HepG2 (cell line): ENCODE data around the gene MYBPC2. TPM values are rescaled to one million over a fixed set of nuclear protein-coding genes. Genes with fewer than 3 reads are reported as not detected.
A peak's percentile ranks its signal among the peaks of the same experiment; 100 is the strongest.

Experiments
- JARID2 ChIP-seq: sonication (generic); formaldehyde crosslinking; IDR thresholded peaks from 2 replicates; pipeline ENCODE4 v1.8.1; 2023; ENCODE audit warnings: missing genetic modification reagents, inconsistent platforms; ENCODE audit not compliant: insufficient replicate concordance
- MEIS1 ChIP-seq: sonication (generic); formaldehyde crosslinking; IDR thresholded peaks from 2 replicates; pipeline ENCODE4 v1.9.0; 2021; ENCODE audit warnings: mild to moderate bottlenecking, missing genetic modification reagents, moderate library complexity, borderline replicate concordance
- RARA ChIP-seq: IDR thresholded peaks from 2 replicates; pipeline ENCODE4 v1.6.1; 2016; ENCODE audit warnings: missing genetic modification reagents, missing compliant biosample characterization
- ZFP62 ChIP-seq: sonication (generic); formaldehyde crosslinking; IDR thresholded peaks from 2 replicates; pipeline ENCODE4 v1.4.0; 2020; ENCODE audit warnings: missing genetic modification reagents
- ZNF564 ChIP-seq: sonication (generic); formaldehyde crosslinking; IDR thresholded peaks from 2 replicates; pipeline ENCODE4 v1.8.1; 2023; ENCODE audit warnings: mild to moderate bottlenecking, missing genetic modification reagents
- ZNF674 ChIP-seq: sonication (generic); formaldehyde crosslinking; IDR thresholded peaks from 2 replicates; pipeline ENCODE4 v1.5.0; 2020; ENCODE audit warnings: low read depth, mild to moderate bottlenecking, missing genetic modification reagents
- polyA plus RNA-seq, 8 experiments: library from polyadenylated mRNA; depleted of rRNA in 3 of 8; stranded (reverse) in 7 of 8; unstranded in 1 of 8; fragments of >200 nt; fragmentation: Illumina TruSeq in 4 of 8; extraction: Trizol in 4 of 8; gene quantifications; 2 replicates each; pipeline versions ENCODE4 v1.2.1 to v1.2.3, GENCODE V29; 2011 to 2016; ENCODE audit warnings: low read depth in 4 of 8, missing spikeins in 1 of 8, mixed read lengths in 1 of 8; ENCODE audit not compliant: insufficient read depth in 1 of 8
- total RNA-seq, 5 experiments: library from RNA; depleted of rRNA; stranded (reverse); fragments of >200 nt; fragmentation: Illumina TruSeq; extraction: Trizol; gene quantifications; 2 replicates each; pipeline ENCODE4 v1.2.3, GENCODE V29; 2016; ENCODE audit warnings: low read depth in 1 of 5
- TF ChIP-seq, protein P1 (sequence below): fragments of 450-650 bp; IDR thresholded peaks from 2 replicates; pipeline ENCODE4 v1.6.1; 2016
- TF ChIP-seq, protein P2 (sequence below): IDR thresholded peaks from 2 replicates; pipeline ENCODE4 v1.4.0; 2020; ENCODE audit warnings: mild to moderate bottlenecking, missing genetic modification reagents
- TF ChIP-seq, protein P3 (sequence below): fragments of 450-650 bp; IDR thresholded peaks from 2 replicates; pipeline ENCODE4 v1.6.1; 2017; ENCODE audit warnings: mild to moderate bottlenecking
- TF ChIP-seq, protein P4 (sequence below): sonication (generic); formaldehyde crosslinking; IDR thresholded peaks from 2 replicates; pipeline ENCODE4 v1.4.0; 2020; ENCODE audit warnings: missing genetic modification reagents
- TF ChIP-seq, protein P5 (sequence below): sonication (generic); formaldehyde crosslinking; IDR thresholded peaks from 2 replicates; pipeline ENCODE4 v1.5.0; 2020; ENCODE audit warnings: mild to moderate bottlenecking, missing genetic modification reagents, borderline replicate concordance

The MYBPC2 gene
- total and polyA plus RNA-seq, 2 of the 13 experiments (the other 11 are each of a cell fraction or from before 2014, with no cell fraction given): not detected

DNA sequence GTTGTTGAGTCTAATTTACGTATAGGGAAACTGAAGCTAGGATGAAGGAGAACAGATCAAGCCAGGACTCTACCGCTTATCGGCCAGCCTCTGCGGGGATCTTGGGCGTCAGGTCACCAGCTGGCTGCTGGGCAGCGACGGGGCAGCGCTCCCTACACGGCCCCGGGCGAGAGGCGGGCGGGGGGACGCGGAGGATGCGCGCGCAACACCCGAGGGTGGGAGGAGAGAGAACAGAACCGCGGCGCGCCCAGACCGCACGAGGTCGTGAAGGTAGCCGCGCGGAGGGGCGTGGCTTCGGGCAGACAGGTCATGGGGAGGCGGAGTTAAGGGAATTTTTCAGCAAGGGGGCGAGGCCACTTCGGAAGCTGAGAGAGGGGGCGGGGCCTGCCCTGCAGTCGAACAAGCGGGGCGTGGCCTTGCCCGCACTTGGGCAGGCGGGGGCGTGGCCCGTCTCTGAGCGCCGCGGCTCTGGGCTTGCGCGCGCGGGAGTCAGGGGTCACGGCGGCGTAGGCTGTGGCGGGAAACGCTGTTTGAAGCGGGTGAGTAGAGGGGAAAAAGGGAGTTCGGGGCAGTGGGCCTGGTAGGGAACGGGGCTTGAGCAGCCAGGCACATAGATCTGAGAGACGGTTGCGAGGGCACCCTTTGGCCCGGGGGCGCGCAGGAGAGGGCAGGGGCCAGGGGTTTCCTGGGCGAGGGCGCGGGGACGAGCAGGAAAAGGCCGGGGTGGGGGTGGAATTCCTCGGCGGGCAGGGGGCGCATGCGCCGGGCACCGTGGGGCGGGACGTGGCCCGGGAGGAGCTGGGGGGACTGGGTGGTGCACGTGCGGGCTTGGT lies 48.6 kb upstream of the MYBPC2 start, which contains the start of gene POLD1 (continued):
- TF ChIP-seq, protein P1, sequence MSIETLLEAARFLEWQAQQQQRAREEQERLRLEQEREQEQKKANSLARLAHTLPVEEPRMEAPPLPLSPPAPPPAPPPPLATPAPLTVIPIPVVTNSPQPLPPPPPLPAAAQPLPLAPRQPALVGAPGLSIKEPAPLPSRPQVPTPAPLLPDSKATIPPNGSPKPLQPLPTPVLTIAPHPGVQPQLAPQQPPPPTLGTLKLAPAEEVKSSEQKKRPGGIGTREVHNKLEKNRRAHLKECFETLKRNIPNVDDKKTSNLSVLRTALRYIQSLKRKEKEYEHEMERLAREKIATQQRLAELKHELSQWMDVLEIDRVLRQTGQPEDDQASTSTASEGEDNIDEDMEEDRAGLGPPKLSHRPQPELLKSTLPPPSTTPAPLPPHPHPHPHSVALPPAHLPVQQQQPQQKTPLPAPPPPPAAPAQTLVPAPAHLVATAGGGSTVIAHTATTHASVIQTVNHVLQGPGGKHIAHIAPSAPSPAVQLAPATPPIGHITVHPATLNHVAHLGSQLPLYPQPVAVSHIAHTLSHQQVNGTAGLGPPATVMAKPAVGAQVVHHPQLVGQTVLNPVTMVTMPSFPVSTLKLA: peak; percentile 62
- TF ChIP-seq ZFP62 (CRISPR knock-in tag) (no peak), JARID2 (CRISPR knock-in tag) (no peak), ZNF564 (CRISPR knock-in tag) (no peak; the same call in 1 of the 2 replicates), ZNF674 (CRISPR knock-in tag) (no peak), MEIS1 (CRISPR knock-in tag) (peak; percentile 60; the same call in 1 of the 2 replicates), RARA (CRISPR knock-in tag) (peak; percentile 16; the same call in 1 of the 2 replicates)
- TF ChIP-seq, protein P2, sequence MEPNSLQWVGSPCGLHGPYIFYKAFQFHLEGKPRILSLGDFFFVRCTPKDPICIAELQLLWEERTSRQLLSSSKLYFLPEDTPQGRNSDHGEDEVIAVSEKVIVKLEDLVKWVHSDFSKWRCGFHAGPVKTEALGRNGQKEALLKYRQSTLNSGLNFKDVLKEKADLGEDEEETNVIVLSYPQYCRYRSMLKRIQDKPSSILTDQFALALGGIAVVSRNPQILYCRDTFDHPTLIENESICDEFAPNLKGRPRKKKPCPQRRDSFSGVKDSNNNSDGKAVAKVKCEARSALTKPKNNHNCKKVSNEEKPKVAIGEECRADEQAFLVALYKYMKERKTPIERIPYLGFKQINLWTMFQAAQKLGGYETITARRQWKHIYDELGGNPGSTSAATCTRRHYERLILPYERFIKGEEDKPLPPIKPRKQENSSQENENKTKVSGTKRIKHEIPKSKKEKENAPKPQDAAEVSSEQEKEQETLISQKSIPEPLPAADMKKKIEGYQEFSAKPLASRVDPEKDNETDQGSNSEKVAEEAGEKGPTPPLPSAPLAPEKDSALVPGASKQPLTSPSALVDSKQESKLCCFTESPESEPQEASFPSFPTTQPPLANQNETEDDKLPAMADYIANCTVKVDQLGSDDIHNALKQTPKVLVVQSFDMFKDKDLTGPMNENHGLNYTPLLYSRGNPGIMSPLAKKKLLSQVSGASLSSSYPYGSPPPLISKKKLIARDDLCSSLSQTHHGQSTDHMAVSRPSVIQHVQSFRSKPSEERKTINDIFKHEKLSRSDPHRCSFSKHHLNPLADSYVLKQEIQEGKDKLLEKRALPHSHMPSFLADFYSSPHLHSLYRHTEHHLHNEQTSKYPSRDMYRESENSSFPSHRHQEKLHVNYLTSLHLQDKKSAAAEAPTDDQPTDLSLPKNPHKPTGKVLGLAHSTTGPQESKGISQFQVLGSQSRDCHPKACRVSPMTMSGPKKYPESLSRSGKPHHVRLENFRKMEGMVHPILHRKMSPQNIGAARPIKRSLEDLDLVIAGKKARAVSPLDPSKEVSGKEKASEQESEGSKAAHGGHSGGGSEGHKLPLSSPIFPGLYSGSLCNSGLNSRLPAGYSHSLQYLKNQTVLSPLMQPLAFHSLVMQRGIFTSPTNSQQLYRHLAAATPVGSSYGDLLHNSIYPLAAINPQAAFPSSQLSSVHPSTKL (CRISPR knock-in tag): no peak; the same call in 1 of the 2 replicates
- TF ChIP-seq, protein P3, sequence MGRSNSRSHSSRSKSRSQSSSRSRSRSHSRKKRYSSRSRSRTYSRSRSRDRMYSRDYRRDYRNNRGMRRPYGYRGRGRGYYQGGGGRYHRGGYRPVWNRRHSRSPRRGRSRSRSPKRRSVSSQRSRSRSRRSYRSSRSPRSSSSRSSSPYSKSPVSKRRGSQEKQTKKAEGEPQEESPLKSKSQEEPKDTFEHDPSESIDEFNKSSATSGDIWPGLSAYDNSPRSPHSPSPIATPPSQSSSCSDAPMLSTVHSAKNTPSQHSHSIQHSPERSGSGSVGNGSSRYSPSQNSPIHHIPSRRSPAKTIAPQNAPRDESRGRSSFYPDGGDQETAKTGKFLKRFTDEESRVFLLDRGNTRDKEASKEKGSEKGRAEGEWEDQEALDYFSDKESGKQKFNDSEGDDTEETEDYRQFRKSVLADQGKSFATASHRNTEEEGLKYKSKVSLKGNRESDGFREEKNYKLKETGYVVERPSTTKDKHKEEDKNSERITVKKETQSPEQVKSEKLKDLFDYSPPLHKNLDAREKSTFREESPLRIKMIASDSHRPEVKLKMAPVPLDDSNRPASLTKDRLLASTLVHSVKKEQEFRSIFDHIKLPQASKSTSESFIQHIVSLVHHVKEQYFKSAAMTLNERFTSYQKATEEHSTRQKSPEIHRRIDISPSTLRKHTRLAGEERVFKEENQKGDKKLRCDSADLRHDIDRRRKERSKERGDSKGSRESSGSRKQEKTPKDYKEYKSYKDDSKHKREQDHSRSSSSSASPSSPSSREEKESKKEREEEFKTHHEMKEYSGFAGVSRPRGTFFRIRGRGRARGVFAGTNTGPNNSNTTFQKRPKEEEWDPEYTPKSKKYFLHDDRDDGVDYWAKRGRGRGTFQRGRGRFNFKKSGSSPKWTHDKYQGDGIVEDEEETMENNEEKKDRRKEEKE: no peak
- TF ChIP-seq, protein P4, sequence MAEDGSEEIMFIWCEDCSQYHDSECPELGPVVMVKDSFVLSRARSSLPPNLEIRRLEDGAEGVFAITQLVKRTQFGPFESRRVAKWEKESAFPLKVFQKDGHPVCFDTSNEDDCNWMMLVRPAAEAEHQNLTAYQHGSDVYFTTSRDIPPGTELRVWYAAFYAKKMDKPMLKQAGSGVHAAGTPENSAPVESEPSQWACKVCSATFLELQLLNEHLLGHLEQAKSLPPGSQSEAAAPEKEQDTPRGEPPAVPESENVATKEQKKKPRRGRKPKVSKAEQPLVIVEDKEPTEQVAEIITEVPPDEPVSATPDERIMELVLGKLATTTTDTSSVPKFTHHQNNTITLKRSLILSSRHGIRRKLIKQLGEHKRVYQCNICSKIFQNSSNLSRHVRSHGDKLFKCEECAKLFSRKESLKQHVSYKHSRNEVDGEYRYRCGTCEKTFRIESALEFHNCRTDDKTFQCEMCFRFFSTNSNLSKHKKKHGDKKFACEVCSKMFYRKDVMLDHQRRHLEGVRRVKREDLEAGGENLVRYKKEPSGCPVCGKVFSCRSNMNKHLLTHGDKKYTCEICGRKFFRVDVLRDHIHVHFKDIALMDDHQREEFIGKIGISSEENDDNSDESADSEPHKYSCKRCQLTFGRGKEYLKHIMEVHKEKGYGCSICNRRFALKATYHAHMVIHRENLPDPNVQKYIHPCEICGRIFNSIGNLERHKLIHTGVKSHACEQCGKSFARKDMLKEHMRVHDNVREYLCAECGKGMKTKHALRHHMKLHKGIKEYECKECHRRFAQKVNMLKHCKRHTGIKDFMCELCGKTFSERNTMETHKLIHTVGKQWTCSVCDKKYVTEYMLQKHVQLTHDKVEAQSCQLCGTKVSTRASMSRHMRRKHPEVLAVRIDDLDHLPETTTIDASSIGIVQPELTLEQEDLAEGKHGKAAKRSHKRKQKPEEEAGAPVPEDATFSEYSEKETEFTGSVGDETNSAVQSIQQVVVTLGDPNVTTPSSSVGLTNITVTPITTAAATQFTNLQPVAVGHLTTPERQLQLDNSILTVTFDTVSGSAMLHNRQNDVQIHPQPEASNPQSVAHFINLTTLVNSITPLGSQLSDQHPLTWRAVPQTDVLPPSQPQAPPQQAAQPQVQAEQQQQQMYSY (CRISPR knock-in tag): no peak
- TF ChIP-seq, protein P5, sequence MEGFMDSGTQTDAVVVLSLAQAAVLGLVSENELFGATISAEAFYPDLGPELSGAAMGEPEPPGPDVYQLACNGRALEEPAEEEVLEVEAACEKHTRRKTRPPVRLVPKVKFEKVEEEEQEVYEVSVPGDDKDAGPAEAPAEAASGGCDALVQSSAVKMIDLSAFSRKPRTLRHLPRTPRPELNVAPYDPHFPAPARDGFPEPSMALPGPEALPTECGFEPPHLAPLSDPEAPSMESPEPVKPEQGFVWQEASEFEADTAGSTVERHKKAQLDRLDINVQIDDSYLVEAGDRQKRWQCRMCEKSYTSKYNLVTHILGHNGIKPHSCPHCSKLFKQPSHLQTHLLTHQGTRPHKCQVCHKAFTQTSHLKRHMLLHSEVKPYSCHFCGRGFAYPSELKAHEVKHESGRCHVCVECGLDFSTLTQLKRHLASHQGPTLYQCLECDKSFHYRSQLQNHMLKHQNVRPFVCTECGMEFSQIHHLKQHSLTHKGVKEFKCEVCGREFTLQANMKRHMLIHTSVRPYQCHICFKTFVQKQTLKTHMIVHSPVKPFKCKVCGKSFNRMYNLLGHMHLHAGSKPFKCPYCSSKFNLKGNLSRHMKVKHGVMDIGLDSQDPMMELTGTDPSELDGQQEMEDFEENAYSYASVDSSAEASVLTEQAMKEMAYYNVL (CRISPR knock-in tag): 0 out of 2 replicates have a peak, but pooled peaks have one; percentile 20
